K562 (cell line): ENCODE measurements around the gene UTS2R. TPM values are rescaled to one million over a fixed set of nuclear protein-coding genes. Genes with fewer than 3 reads are reported as not detected.

ENCODE experiments used
- EHMT2 ChIP-seq: fragments of 450-650 bp; IDR thresholded peaks from 2 replicates; pipeline ENCODE4 v1.6.1; 2018; ENCODE audit warnings: antibody characterized with exemption
- ETS2 ChIP-seq: IDR thresholded peaks from 2 replicates; pipeline ENCODE4 v1.6.1; 2016; ENCODE audit warnings: borderline replicate concordance, missing genetic modification characterization, mild to moderate bottlenecking, moderate library complexity, missing compliant biosample characterization; ENCODE audit not compliant: poor library complexity, severe bottlenecking
- GTF2E2 ChIP-seq: fragments of 200-800 bp; sonication (Bioruptor generic); IDR thresholded peaks from 2 replicates; pipeline ENCODE4 v1.6.1; 2016; ENCODE audit warnings: missing genetic modification characterization, missing compliant biosample characterization
- HNRNPL ChIP-seq: fragments of 200-400 bp; formaldehyde crosslinking; IDR thresholded peaks from 2 replicates; pipeline ENCODE4 v1.6.1; 2017; ENCODE audit warnings: low read depth, mild to moderate bottlenecking, low read length
- IRF1 ChIP-seq: sonication (generic); formaldehyde crosslinking; IDR thresholded peaks from 2 replicates; pipeline ENCODE4 v1.8.0; 2022; ENCODE audit warnings: missing genetic modification reagents, mild to moderate bottlenecking, borderline replicate concordance
- MEF2D ChIP-seq: conservative IDR thresholded peaks from 2 replicates; pipeline ENCODE4 v1.6.1; 2016; ENCODE audit warnings: low read depth, missing genetic modification characterization, missing compliant biosample characterization
- POLR3A ChIP-seq: IDR thresholded peaks from 2 replicates; pipeline ENCODE4 v1.6.1; 2011; ENCODE audit warnings: borderline replicate concordance, mild to moderate bottlenecking, moderate library complexity; ENCODE audit not compliant: insufficient read length, insufficient read depth; ENCODE audit errors: extremely low read depth
- PRPF4 ChIP-seq: fragments of 200-400 bp; formaldehyde crosslinking; IDR thresholded peaks from one replicate; pipeline ENCODE4 v1.6.1; 2017; ENCODE audit warnings: low read length, low read depth, mild to moderate bottlenecking; ENCODE audit not compliant: insufficient read depth, poor library complexity, severe bottlenecking
- SMAD1 ChIP-seq: fragments of 150-350 bp; IDR thresholded peaks from 2 replicates; pipeline ENCODE4 v1.6.1; 2014; ENCODE audit warnings: low read length, low read depth; ENCODE audit not compliant: partially characterized antibody
- TBP ChIP-seq: optimal IDR thresholded peaks from 2 replicates; pipeline ENCODE3; 2011; ENCODE audit warnings: low read depth, low read length, improper control_type of control experiment
- TEAD4 ChIP-seq, 2 experiments: sonication (generic) in 1 of 2; formaldehyde crosslinking in 1 of 2; IDR thresholded peaks; 2 replicates each; pipeline versions ENCODE4 v1.6.1 to v1.8.0; 2012 to 2022; ENCODE audit warnings: borderline replicate concordance in 1 of 2, inconsistent platforms in 1 of 2, low read length in 1 of 2, mild to moderate bottlenecking in 1 of 2, missing genetic modification reagents in 1 of 2
- polyA plus RNA-seq, 8 experiments: library from polyadenylated mRNA; depleted of rRNA in 4 of 8; stranded (reverse) in 5 of 8; unstranded in 3 of 8; fragments of >200 nt; fragmentation: Nextera tagmentation in 2 of 8; fragmentation: Illumina TruSeq in 1 of 8; extraction: Ambion mirVana in 2 of 8; extraction: Trizol in 1 of 8; gene quantifications; 2 replicates each; pipeline versions ENCODE4 v1.2.1 to v1.2.3, GENCODE V29; 2011 to 2014; ENCODE audit warnings: inconsistent platforms in 1 of 8, missing spikeins in 1 of 8
- total RNA-seq, 7 experiments: library from RNA; depleted of rRNA in 6 of 7; stranded (reverse); fragments of >200 nt in 6 of 7; fragmentation: Illumina TruSeq in 2 of 7; extraction: Trizol in 2 of 7; gene quantifications; 2 replicates each; pipeline versions ENCODE4 v1.2.1 to v1.2.3, GENCODE V29; 2011 to 2021; ENCODE audit warnings: low replicate concordance in 1 of 7
- TF ChIP-seq, protein P1 (sequence below), 2 experiments: fragments of 450-650 bp; conservative IDR thresholded peaks; 2 replicates each; pipeline ENCODE4 v1.6.1; 2017; ENCODE audit warnings: mild to moderate bottlenecking in 2 of 2, moderate library complexity in 2 of 2
- TF ChIP-seq, protein P2 (sequence below): fragments of 200-400 bp; formaldehyde crosslinking; IDR thresholded peaks from 2 replicates; pipeline ENCODE4 v1.6.1; 2017; ENCODE audit warnings: mild to moderate bottlenecking, low read depth, low read length, moderate library complexity
- TF ChIP-seq, protein P3 (sequence below): sonication (generic); formaldehyde crosslinking; IDR thresholded peaks from 2 replicates; pipeline ENCODE4 v1.8.1; 2023; ENCODE audit warnings: mild to moderate bottlenecking, missing genetic modification reagents
- TF ChIP-seq, protein P4 (sequence below), 2 experiments: fragments of 200-800 bp in 1 of 2; sonication (Bioruptor generic) in 1 of 2; sonication (generic) in 1 of 2; formaldehyde crosslinking in 1 of 2; IDR thresholded peaks in 1 of 2; conservative IDR thresholded peaks in 1 of 2; 2 replicates each; pipeline versions ENCODE4 v1.5.0 to v1.6.1; 2016 to 2020; ENCODE audit warnings: missing compliant biosample characterization in 1 of 2, missing genetic modification characterization in 1 of 2, missing genetic modification reagents in 1 of 2

UTS2R gene
- total and polyA plus RNA-seq, 9 of the 15 experiments (the other 6 are each of a cell fraction or from before 2014, with no cell fraction given): 0.22 TPM; not detected in 8

DNA sequence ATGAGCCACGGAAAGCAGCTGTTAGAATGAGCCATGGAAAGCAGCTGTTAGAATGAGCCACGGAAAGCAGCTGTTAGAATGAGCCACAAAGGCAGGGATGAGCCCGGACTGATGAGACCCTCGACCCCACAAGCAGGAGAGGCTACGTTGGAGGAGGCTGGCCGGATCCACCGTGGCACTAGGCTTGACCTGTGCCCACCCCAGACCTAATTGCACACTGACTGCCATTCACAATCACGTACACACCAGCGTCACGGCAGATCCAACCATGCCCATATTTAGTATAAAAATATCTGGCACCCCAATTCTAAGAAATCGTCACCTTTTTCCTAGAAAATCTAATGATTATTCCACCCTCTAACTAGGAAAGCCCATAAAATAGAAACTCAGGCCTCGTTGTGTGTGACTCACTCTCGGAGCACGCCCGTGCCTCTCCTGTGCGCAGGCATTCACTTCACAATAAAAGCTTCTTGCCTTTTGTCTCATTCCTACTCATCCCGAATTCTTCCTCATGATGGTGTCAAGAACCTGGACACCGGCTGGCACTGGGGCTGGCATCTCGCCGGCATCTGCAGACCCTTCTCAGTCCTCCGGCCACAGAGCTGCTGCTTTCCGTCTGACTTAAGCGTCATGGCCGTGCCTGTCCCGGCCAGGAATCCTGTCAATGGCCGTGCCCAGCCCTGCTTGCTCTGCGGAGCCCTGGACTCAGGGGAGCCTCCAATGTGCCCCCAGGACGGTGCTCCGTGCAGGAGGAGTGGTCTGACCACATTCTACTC lies 32.5 kb upstream of the UTS2R start (continued):
- no peak for TF ChIP-seq GTF2E2 (tag)
- no peak for TF ChIP-seq IRF1
- TF ChIP-seq, protein P1, sequence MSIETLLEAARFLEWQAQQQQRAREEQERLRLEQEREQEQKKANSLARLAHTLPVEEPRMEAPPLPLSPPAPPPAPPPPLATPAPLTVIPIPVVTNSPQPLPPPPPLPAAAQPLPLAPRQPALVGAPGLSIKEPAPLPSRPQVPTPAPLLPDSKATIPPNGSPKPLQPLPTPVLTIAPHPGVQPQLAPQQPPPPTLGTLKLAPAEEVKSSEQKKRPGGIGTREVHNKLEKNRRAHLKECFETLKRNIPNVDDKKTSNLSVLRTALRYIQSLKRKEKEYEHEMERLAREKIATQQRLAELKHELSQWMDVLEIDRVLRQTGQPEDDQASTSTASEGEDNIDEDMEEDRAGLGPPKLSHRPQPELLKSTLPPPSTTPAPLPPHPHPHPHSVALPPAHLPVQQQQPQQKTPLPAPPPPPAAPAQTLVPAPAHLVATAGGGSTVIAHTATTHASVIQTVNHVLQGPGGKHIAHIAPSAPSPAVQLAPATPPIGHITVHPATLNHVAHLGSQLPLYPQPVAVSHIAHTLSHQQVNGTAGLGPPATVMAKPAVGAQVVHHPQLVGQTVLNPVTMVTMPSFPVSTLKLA (conservative IDR thresholded peaks at IDR 0.05): peak; percentile 57 to 79
- no peak for TF ChIP-seq ETS2 (tag)
- TF ChIP-seq TBP: peak; percentile 38
- TF ChIP-seq POLR3A: no peak
- no peak for TF ChIP-seq EHMT2
- TF ChIP-seq, protein P2, sequence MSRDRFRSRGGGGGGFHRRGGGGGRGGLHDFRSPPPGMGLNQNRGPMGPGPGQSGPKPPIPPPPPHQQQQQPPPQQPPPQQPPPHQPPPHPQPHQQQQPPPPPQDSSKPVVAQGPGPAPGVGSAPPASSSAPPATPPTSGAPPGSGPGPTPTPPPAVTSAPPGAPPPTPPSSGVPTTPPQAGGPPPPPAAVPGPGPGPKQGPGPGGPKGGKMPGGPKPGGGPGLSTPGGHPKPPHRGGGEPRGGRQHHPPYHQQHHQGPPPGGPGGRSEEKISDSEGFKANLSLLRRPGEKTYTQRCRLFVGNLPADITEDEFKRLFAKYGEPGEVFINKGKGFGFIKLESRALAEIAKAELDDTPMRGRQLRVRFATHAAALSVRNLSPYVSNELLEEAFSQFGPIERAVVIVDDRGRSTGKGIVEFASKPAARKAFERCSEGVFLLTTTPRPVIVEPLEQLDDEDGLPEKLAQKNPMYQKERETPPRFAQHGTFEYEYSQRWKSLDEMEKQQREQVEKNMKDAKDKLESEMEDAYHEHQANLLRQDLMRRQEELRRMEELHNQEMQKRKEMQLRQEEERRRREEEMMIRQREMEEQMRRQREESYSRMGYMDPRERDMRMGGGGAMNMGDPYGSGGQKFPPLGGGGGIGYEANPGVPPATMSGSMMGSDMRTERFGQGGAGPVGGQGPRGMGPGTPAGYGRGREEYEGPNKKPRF: no peak
- TF ChIP-seq, protein P3, sequence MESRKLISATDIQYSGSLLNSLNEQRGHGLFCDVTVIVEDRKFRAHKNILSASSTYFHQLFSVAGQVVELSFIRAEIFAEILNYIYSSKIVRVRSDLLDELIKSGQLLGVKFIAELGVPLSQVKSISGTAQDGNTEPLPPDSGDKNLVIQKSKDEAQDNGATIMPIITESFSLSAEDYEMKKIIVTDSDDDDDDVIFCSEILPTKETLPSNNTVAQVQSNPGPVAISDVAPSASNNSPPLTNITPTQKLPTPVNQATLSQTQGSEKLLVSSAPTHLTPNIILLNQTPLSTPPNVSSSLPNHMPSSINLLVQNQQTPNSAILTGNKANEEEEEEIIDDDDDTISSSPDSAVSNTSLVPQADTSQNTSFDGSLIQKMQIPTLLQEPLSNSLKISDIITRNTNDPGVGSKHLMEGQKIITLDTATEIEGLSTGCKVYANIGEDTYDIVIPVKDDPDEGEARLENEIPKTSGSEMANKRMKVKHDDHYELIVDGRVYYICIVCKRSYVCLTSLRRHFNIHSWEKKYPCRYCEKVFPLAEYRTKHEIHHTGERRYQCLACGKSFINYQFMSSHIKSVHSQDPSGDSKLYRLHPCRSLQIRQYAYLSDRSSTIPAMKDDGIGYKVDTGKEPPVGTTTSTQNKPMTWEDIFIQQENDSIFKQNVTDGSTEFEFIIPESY (CRISPR knock-in tag): no peak
- TF ChIP-seq, protein P4, sequence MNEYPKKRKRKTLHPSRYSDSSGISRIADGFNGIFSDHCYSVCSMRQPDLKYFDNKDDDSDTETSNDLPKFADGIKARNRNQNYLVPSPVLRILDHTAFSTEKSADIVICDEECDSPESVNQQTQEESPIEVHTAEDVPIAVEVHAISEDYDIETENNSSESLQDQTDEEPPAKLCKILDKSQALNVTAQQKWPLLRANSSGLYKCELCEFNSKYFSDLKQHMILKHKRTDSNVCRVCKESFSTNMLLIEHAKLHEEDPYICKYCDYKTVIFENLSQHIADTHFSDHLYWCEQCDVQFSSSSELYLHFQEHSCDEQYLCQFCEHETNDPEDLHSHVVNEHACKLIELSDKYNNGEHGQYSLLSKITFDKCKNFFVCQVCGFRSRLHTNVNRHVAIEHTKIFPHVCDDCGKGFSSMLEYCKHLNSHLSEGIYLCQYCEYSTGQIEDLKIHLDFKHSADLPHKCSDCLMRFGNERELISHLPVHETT (CRISPR knock-in tag; conservative IDR thresholded peaks at IDR 0.05 in 1 of 2, IDR thresholded peaks at IDR 0.05 in 1 of 2): peak in 1 of 2 experiments; percentile 72; a peak in 1 of 4 replicates
- TF ChIP-seq SMAD1: no peak
- TF ChIP-seq MEF2D (tag): no peak; the same call in 1 of the 2 replicates
- no peak for TF ChIP-seq HNRNPL
- no peak for TF ChIP-seq PRPF4
- TF ChIP-seq TEAD4 (IDR thresholded peaks at IDR 0.05; ENCODE audit: low read length): peak; percentile 63
- TF ChIP-seq TEAD4 (CRISPR knock-in tag; IDR thresholded peaks at IDR 0.05; ENCODE audit: borderline replicate concordance): no peak
